ENCODE data around the gene TRMT2A. TPM values are rescaled to one million over a fixed set of nuclear protein-coding genes. Genes with fewer than 3 reads are reported as not detected.
"Not testable (repeated sequence)": the region's sequence is repeated elsewhere in the genome, so short reads cannot be mapped to it uniquely, and the experiment has no call there.

Gene TRMT2A
- total RNA-seq, 3 donors from 2014 or later (not counting 1 experiment from before 2014, with no cell fraction given): 86.4 to 104 (median 86.5) TPM

GRCh38 chr22:20165421-20165820, 48.4 kb upstream of the TRMT2A start:
- no peak for DNase-seq
- no peaks in the 10 kb centered on the region for H3K9me3 ChIP-seq (ENCODE audit: control insufficient read depth, insufficient read depth, low read length)
- H3K4me3 Mint-ChIP-seq: no peak overlapping the region
- H3K27ac ChIP-seq (ENCODE audit: low read length): no peak overlapping the region
- H3K36me3 Mint-ChIP-seq: no peaks in the 10 kb centered on the region
- TF ChIP-seq CTCF (IDR thresholded peaks at IDR 0.05): no peak
- 98% methylated on average over 12 of the region's 12 CpGs for WGBS (ENCODE audit: insufficient coverage)
- H3K36me3 ChIP-seq (ENCODE audit: control insufficient read depth, insufficient read depth, low read length): no peaks in the 10 kb centered on the region
- no peaks in the 10 kb centered on the region for H3K27me3 ChIP-seq (ENCODE audit: control insufficient read depth, insufficient read depth, low read length)
- intact Hi-C loops (cut with micrococcal nuclease): loop anchor here (10.0 kb wide), 1 partner anchor 49 kb away; no protein-coding TSS in a partner anchor
- H3K4me1 ChIP-seq (ENCODE audit: control insufficient read depth, insufficient read depth, low read length): no peaks in the 10 kb centered on the region
- peaks cover 3% of the 10 kb centered on the region in 2 donors for H3K9me3 Mint-ChIP-seq
- H3K4me3 ChIP-seq (ENCODE audit: low read length): no peak overlapping the region
- no peaks in the 10 kb centered on the region for H3K27me3 Mint-ChIP-seq (ENCODE audit: low read depth in 2 of 2)
- no peak overlapping the region for H3K27ac Mint-ChIP-seq
- ATAC-seq: no peak
- peaks cover 0 to 6% of the 10 kb centered on the region in 2 donors for H3K4me1 Mint-ChIP-seq

GRCh38 chr22:20164863-20165262, 47.8 kb upstream of the TRMT2A start:
- intact Hi-C loops (cut with micrococcal nuclease): loop anchor here (10.0 kb wide), 1 partner anchor 50 kb away; no protein-coding TSS in a partner anchor
- 87% methylated on average over 11 of the region's 11 CpGs for WGBS (ENCODE audit: insufficient coverage)
- ATAC-seq (no peak), DNase-seq (no peak)
- peaks cover 0 to 6% of the 10 kb centered on the region in 2 donors for H3K4me1 Mint-ChIP-seq
- Histone ChIP-seq H3K4me3 (ENCODE audit: low read length) (no peak overlapping the region), H3K36me3 (ENCODE audit: control insufficient read depth, insufficient read depth, low read length) (no peaks in the 10 kb centered on the region), H3K9me3 (ENCODE audit: control insufficient read depth, insufficient read depth, low read length) (no peaks in the 10 kb centered on the region), H3K27me3 (ENCODE audit: control insufficient read depth, insufficient read depth, low read length) (no peaks in the 10 kb centered on the region), H3K4me1 (ENCODE audit: control insufficient read depth, insufficient read depth, low read length) (no peaks in the 10 kb centered on the region), H3K27ac (ENCODE audit: low read length) (no peak overlapping the region)
- no peak overlapping the region for H3K4me3 Mint-ChIP-seq
- peaks cover 3% of the 10 kb centered on the region in 2 donors for H3K9me3 Mint-ChIP-seq
- H3K36me3 Mint-ChIP-seq: no peaks in the 10 kb centered on the region
- H3K27ac Mint-ChIP-seq: no peak overlapping the region
- peaks cover 0 to 3% of the 10 kb centered on the region in 2 donors for H3K27me3 Mint-ChIP-seq (ENCODE audit: low read depth in 2 of 2)
- TF ChIP-seq CTCF (IDR thresholded peaks at IDR 0.05): no peak

- 80% methylated on average over 10 of the region's 10 CpGs for WGBS (ENCODE audit: insufficient coverage)
- no peak overlapping the region for H3K27ac Mint-ChIP-seq
- peaks cover 0 to 4% of the 10 kb centered on the region in 2 donors for H3K27me3 Mint-ChIP-seq (ENCODE audit: low read depth in 2 of 2)
- TF ChIP-seq CTCF (IDR thresholded peaks at IDR 0.05): no peak
- Histone ChIP-seq H3K27me3 (ENCODE audit: control insufficient read depth, insufficient read depth, low read length) (peaks cover 4% of the 10 kb centered on the region), H3K36me3 (ENCODE audit: control insufficient read depth, insufficient read depth, low read length) (no peaks in the 10 kb centered on the region), H3K4me1 (ENCODE audit: control insufficient read depth, insufficient read depth, low read length) (peaks cover 15% of the 10 kb centered on the region), H3K9me3 (ENCODE audit: control insufficient read depth, insufficient read depth, low read length) (no peaks in the 10 kb centered on the region), H3K4me3 (ENCODE audit: low read length) (no peak overlapping the region), H3K27ac (ENCODE audit: low read length) (no peak overlapping the region)
- peaks cover 0 to 10% of the 10 kb centered on the region in 2 donors for H3K4me1 Mint-ChIP-seq
- H3K4me3 Mint-ChIP-seq: no peak overlapping the region
- DNase-seq (no peak), ATAC-seq (no peak)
- intact Hi-C loops (cut with micrococcal nuclease): loop anchor here (10.0 kb wide), 1 partner anchor 55 kb away; no protein-coding TSS in a partner anchor
- no peaks in the 10 kb centered on the region for H3K36me3 Mint-ChIP-seq
- peaks cover 3% of the 10 kb centered on the region in 2 donors for H3K9me3 Mint-ChIP-seq
Measured at GRCh38 chr22:20160041-20160440, 43.0 kb upstream of the TRMT2A start.

- H3K4me3 Mint-ChIP-seq; H3K4me1 Mint-ChIP-seq; H3K4me3 ChIP-seq (ENCODE audit: low read length); H3K36me3 ChIP-seq (ENCODE audit: control insufficient read depth, insufficient read depth, low read length); H3K27ac ChIP-seq (ENCODE audit: low read length); H3K27me3 Mint-ChIP-seq (ENCODE audit: low read depth in 2 of 2); H3K27me3 ChIP-seq (ENCODE audit: control insufficient read depth, insufficient read depth, low read length); DNase-seq; H3K27ac Mint-ChIP-seq; ATAC-seq; H3K9me3 Mint-ChIP-seq; H3K36me3 Mint-ChIP-seq; H3K9me3 ChIP-seq (ENCODE audit: control insufficient read depth, insufficient read depth, low read length): not testable (repeated sequence)
- intact Hi-C loops (cut with micrococcal nuclease): loop anchor here (5.0 kb wide), 1 partner anchor 298 kb away; no protein-coding TSS in a partner anchor
- peaks cover 21% of the 10 kb centered on the region for H3K4me1 ChIP-seq (ENCODE audit: control insufficient read depth, insufficient read depth, low read length)
- 68% methylated on average over 7 of the region's 14 CpGs for WGBS (ENCODE audit: insufficient coverage)
Measured at GRCh38 chr22:20159531-20159930, 42.5 kb upstream of the TRMT2A start.

Data from natural killer cell (primary cell).